Choroid plexus epithelial cell (primary cell): ENCODE data around the gene GLS.

Source experiments
- DNase-seq: peaks from one replicate; pipeline ENCODE4 v3.0.0-alpha.2; 2010; ENCODE audit warnings: low read depth
- H3K4me3 ChIP-seq: 2 replicates; pipeline ENCODE4 v1.5.1; 2011; ENCODE audit warnings: low read depth, mild to moderate bottlenecking, control low read depth, low read length, moderate library complexity
- TF ChIP-seq, protein P1 (sequence below): conservative IDR thresholded peaks from 2 replicates; pipeline ENCODE4 v1.5.1; 2011; ENCODE audit warnings: low read depth, mild to moderate bottlenecking, control low read depth, inconsistent platforms, low read length, moderate library complexity

The GLS gene

DNA sequence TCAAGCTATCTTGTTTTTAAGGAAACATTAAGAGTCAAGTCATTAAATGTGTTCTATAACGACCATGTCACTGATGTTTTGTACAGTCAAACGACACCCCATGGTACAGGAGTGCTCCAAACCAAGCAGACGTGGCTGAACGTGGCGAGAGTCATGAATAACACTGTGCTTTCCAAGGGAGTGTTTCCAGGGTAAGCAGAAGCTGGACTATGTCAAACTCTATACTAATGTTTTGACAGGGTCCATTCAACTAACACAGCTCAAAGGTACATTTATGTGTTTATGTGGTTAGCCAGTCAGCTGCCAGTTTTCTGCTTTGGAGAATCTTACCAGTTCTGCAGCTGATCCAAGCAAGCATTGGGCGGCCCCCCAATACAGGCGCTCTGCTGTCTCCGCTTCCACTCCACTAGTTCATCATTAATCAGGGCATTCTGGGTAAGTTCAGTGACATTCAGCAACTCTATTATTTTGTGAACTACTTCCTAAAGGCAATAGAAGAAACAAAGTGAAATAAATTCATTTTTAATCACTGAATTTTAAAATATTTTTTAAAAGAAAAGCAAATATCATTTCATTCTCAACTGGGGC is 117.0 kb downstream of the GLS start:
- TF ChIP-seq, protein P1, sequence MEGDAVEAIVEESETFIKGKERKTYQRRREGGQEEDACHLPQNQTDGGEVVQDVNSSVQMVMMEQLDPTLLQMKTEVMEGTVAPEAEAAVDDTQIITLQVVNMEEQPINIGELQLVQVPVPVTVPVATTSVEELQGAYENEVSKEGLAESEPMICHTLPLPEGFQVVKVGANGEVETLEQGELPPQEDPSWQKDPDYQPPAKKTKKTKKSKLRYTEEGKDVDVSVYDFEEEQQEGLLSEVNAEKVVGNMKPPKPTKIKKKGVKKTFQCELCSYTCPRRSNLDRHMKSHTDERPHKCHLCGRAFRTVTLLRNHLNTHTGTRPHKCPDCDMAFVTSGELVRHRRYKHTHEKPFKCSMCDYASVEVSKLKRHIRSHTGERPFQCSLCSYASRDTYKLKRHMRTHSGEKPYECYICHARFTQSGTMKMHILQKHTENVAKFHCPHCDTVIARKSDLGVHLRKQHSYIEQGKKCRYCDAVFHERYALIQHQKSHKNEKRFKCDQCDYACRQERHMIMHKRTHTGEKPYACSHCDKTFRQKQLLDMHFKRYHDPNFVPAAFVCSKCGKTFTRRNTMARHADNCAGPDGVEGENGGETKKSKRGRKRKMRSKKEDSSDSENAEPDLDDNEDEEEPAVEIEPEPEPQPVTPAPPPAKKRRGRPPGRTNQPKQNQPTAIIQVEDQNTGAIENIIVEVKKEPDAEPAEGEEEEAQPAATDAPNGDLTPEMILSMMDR: no peak
- no peak overlapping the region for H3K4me3 ChIP-seq

DNA sequence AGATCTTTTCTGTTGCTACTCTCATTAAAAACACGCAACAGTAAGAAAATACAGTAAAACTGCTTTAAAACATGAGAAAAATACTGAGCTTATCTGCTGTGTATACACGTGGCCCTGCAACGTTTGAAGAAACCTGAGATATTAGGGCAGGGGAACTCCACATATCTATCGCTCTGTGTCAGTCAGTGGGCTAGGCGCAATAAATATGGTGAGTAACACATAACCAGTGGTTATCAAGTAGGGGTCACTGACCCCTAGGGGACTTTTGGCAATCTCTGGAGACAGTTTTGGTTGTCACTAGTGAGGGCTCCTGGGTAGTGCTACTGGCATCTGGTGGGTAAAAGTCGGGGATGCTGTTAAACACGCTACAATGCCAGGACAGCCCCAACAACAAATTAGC is 118.4 kb downstream of the GLS start:
- no peak overlapping the region for H3K4me3 ChIP-seq
- DNase-seq: no peak
- TF ChIP-seq, protein P1: no peak

More for the DNA sequence above, 117.0 kb downstream of the GLS start:
- DNase-seq: no peak

DNA sequence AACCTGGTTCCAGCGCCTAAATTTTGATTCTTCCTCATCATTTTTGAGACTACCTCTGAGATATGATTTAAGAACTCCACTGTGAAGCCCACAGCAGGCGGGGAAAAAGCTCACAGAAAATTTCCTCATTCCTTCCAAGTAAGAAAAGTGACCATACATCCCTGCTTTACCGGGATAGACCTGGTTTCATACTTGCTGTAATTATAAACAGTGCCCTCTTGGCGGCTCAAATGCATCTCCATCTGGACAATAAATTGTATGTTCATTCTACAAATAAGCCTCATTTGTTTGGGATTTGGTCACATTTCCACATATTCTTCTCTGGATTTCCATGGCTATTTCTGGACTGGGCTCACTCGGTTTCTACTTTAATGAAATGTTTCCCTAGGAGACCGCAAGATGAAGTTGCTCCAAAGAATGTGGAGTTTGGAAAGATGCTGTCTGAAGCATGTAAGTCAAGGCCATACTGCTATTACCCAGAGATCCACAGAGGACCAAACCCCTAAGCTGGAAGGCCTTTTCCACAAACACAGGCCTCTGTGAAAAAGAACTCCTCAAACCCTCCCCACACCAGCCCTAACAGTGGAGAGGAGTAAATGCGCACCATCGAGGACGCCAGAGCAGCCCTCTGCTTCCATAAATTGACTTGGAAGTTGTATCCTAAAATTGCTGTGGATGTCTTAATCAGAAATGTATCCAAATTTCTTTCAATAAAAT is 119.5 kb downstream of the GLS start:
- no peak overlapping the region for H3K4me3 ChIP-seq
- TF ChIP-seq, protein P1: no peak
- no peak for DNase-seq

DNA sequence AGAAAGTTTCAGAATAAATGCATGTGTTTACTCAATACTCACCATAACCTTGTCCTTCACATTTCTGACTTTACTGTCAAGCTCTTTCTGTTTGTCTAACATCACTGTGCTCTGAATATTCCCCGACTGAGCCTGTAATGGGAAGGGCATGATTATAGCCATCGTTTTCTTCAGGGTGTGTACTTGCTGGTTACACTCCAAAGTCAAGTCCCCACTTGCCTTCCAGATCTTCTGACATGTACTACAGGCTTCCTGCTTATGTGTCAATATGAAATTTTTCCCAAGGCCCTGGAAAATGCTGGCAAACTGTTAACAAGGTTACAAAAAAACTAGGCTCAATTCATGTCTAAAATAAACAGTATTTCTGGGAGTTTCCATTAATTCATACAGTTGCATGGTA is 120.4 kb downstream of the GLS start:
- H3K4me3 ChIP-seq: no peak overlapping the region
- TF ChIP-seq, protein P1: no peak
- DNase-seq: no peak

DNA sequence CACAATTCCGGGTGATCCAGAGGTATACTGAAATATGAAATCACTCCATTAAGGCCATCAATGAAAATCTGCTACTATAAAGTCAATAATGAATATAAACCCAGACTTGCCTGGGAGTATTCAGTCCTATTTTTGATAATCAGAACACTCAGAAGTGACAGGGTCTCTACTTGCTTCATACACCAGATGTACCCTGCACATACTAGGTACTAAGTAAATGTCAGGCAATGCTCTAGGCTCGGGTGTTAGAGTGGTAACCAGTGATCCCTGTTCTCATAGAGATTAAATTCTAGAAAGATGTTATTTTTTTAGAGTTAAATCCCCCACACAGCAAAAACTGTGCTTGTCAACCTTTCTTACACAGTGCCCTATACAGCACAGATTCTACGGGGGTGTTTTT is 121.0 kb downstream of the GLS start:
- no peak overlapping the region for H3K4me3 ChIP-seq
- DNase-seq: no peak
- TF ChIP-seq, protein P1: no peak

DNA sequence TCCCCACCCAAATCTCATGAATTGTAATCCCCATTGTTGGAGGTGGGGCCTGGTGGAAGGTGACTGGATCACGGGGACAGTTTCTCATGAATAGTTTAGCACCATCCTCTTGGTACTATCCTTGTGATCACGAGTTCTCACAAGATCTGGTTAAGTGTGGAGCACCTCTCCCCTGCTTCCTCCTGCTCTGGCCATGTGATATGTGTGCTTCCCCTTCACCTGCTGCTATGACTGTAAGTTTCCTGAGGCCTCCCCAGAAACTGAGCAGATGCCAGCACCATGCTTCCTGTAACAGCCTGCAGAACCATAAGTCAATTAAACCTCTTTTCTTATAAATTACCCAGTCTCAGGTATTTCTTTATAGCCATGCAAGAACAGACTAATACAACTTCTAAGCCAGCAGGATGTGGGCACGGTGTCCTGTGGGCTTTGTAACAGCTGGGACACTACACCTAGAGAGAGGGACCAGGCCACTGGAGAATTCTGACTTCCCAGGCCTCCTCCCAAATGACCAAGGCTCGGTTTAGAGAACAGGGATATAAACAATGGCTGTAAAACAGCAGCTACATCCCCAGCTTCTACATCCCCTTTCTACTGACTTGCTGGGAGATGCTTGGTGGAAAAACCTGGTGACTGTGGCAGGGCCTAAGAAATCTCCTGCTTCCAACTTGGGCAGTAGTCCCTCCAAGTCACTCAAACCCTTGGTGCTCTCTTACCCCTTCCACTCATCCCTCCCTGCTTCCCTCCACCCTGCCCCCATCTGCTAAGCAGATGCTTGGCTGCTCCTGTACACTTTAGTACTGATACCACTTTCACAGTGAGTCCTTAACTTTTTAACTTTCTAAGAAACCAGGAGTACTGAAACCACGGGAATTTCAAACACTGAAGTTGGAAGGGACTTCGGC is 123.0 kb downstream of the GLS start:
- TF ChIP-seq, protein P1: no peak
- no peak for DNase-seq
- H3K4me3 ChIP-seq: no peak overlapping the region
